Sigmoid colon (tissue), 7 donors: ENCODE data around the gene ARHGEF37. TPM values are rescaled to one million over a fixed set of nuclear protein-coding genes. Genes with fewer than 3 reads are reported as not detected.

ENCODE experiments used
- DNase-seq: peaks from one replicate; pipeline ENCODE4 v3.0.0-alpha.2; 2019
- H3K27ac ChIP-seq, 4 donors: fragments of 200-600 bp; sonication (generic); one replicate each; pipeline ENCODE4 v1.5.1; 2016 to 2019; ENCODE audit warnings: mild to moderate bottlenecking in 1 of 4
- H3K27me3 ChIP-seq, 3 donors: fragments of 200-600 bp; sonication (generic); one replicate each; pipeline ENCODE4 v1.5.1; 2019; ENCODE audit warnings: mild to moderate bottlenecking in 1 of 3
- H3K36me3 ChIP-seq, 4 donors: fragments of 200-600 bp; sonication (generic); one replicate each; pipeline ENCODE4 v1.5.1; 2016 to 2019
- H3K4me1 ChIP-seq, 4 donors: fragments of 200-600 bp; sonication (generic); one replicate each; pipeline ENCODE4 v1.5.1; 2017 to 2019
- H3K4me3 ChIP-seq, 4 donors: fragments of 200-600 bp; sonication (generic); one replicate each; pipeline ENCODE4 v1.5.1; 2017 to 2019; ENCODE audit warnings: mild to moderate bottlenecking in 2 of 4, moderate library complexity in 1 of 4
- H3K9me3 ChIP-seq, 4 donors: fragments of 200-600 bp in 3 of 4; sonication (generic) in 3 of 4; one replicate each; pipeline versions ENCODE4 v1.5.1 to v1.6.1; 2013 to 2019
- EP300 ChIP-seq, 4 donors: sonication (generic); formaldehyde crosslinking; IDR thresholded peaks; one replicate each; pipeline ENCODE4 v1.6.1; 2017; ENCODE audit warnings: antibody characterized with exemption in 4 of 4
- POLR2A ChIP-seq, 2 donors: fragments of 450-650 bp; IDR thresholded peaks; one replicate each; pipeline ENCODE4 v1.6.1; 2016; ENCODE audit warnings: antibody characterized with exemption in 2 of 2, mild to moderate bottlenecking in 2 of 2, moderate library complexity in 2 of 2
- POLR2AphosphoS5 ChIP-seq, 4 donors: sonication (generic); formaldehyde crosslinking; IDR thresholded peaks; one replicate each; pipeline ENCODE4 v1.6.1; 2017; ENCODE audit warnings: antibody characterized with exemption in 4 of 4
- WGBS, 2 donors: extraction: QIAGEN DNeasy Blood & Tissue Kit; methylation state at CpG; one replicate each; pipeline ENCODE4 v1.1.7; 2013; 5-methylcytosine and 5-hydroxymethylcytosine counted together
- intact Hi-C: fragments of 100-400 bp; cut with DNase I; formaldehyde crosslinking; loops from one replicate; pipeline ENCODE4 v1.15.1; 2023
- polyA plus RNA-seq, 3 donors: library from polyadenylated mRNA; stranded (reverse); fragments of 200-250 nt; gene quantifications; one replicate each; pipeline ENCODE4 v1.2.3, GENCODE V29; 2013
- total RNA-seq, 4 donors: library from RNA; depleted of rRNA; stranded (reverse); fragments of >200 nt; gene quantifications; one replicate each; pipeline ENCODE4 v1.1.0, GENCODE V29; 2016
- TF ChIP-seq, protein P1 (sequence below), 4 experiments: fragments of 450-650 bp in 3 of 4; fragments of 200-600 bp in 1 of 4; IDR thresholded peaks; one replicate each; pipeline ENCODE4 v1.5.1; 2016 to 2019; ENCODE audit warnings: antibody characterized with exemption in 4 of 4, mild to moderate bottlenecking in 3 of 4, moderate library complexity in 2 of 4
- donor health status: healthy with polysubstance abuse.
- donor health status: Bipolar disorder and iron deficiency.
- donor health status: healthy.

The ARHGEF37 gene
- total and polyA plus RNA-seq, 7 donors, result 4.8 to 51.0 (median 23.5) TPM

DNA sequence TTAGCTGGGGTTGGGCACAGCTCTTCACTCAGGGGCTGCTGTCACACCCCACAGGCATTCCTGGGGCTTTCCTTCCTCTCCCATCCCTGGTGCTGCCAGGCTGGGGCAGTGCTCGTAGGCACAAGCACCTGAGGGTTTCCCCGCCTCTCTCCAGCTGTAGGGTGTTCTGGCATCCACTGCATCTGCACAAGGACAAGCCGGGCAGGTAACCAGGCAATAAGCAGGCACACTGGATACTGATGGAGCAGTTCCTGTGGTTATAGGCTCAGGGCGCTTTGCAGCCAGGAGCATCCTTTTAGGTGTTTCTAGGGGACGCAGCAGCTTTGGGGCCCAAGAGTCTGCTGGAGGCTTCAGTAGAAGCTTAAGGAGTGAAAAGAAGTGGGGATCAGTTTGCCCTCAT, 56.8 kb downstream of the ARHGEF37 start:
- no peak overlapping the region for H3K4me3 ChIP-seq
- H3K27ac ChIP-seq, result peak overlapping the region in 2 of 4 donors; percentile 85 to 89
- no peaks in the 10 kb centered on the region for H3K9me3 ChIP-seq
- no peaks in the 10 kb centered on the region for H3K27me3 ChIP-seq
- H3K36me3 ChIP-seq, result peaks cover 0 to under 1% (median 0%) of the 10 kb centered on the region in 4 donors
- TF ChIP-seq POLR2AphosphoS5 (IDR thresholded peaks at IDR 0.05), result no peak
- TF ChIP-seq, protein P1, sequence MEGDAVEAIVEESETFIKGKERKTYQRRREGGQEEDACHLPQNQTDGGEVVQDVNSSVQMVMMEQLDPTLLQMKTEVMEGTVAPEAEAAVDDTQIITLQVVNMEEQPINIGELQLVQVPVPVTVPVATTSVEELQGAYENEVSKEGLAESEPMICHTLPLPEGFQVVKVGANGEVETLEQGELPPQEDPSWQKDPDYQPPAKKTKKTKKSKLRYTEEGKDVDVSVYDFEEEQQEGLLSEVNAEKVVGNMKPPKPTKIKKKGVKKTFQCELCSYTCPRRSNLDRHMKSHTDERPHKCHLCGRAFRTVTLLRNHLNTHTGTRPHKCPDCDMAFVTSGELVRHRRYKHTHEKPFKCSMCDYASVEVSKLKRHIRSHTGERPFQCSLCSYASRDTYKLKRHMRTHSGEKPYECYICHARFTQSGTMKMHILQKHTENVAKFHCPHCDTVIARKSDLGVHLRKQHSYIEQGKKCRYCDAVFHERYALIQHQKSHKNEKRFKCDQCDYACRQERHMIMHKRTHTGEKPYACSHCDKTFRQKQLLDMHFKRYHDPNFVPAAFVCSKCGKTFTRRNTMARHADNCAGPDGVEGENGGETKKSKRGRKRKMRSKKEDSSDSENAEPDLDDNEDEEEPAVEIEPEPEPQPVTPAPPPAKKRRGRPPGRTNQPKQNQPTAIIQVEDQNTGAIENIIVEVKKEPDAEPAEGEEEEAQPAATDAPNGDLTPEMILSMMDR (IDR thresholded peaks at IDR 0.05), result no peak
- no peak for TF ChIP-seq EP300 (IDR thresholded peaks at IDR 0.05)
- no peak for TF ChIP-seq POLR2A (IDR thresholded peaks at IDR 0.05)
- intact Hi-C loops, result loop anchor here (2.0 kb wide), 1 partner anchor 353 kb away; no protein-coding TSS in a partner anchor
- DNase-seq, result peak; percentile 45
- WGBS, 2 donors, result 85 to 90% methylated on average over 5 of the region's 5 CpGs
- H3K4me1 ChIP-seq, result peaks cover 0 to 31% (median 22%) of the 10 kb centered on the region in 4 donors

DNA sequence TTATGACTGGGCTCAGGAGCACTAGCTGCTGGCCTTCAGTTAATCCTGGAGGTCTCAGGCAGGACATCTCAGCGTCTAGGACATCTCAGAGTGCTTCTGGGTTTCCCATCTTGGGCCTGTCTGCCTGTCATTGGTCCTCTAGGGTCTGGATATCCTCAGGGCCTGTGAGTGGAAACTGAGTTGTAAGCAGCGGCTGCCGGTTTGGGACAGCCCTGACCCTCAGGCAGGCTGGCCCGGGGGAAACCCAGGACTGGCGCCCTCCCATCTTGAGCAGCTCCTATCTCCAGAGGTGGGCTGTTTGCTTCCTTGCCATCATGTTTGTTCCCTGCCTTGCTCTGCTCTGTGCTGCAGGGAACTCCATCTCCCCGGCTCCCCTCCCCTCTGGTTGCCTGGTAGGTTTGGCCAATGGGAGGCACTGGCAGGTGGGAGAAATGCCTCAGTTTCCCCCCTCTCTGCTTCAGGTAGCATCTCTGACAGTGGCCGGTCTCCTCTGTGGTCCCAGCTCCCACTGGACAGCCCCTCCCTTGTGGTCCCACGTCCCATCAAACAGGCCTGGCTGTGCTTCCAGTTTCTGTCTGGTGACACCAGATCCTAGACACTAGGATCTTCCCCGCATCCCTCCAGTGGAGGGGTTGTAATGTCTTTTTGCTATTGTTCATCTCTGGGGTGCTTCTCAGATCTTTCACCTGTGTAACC, 57.4 kb downstream of the ARHGEF37 start:
- Histone ChIP-seq H3K4me1 (peaks cover 0 to 31% (median 22%) of the 10 kb centered on the region in 4 donors), H3K36me3 (no peaks in the 10 kb centered on the region), H3K27ac (peak overlapping the region in 3 of 4 donors; percentile 78 to 89 (median 85)), H3K27me3 (no peaks in the 10 kb centered on the region), H3K9me3 (no peaks in the 10 kb centered on the region), H3K4me3 (no peak overlapping the region)
- TF ChIP-seq, protein P1 (IDR thresholded peaks at IDR 0.05), result no peak
- no peak for TF ChIP-seq EP300 (IDR thresholded peaks at IDR 0.05)
- no peak for TF ChIP-seq POLR2A (IDR thresholded peaks at IDR 0.05)
- no peak for TF ChIP-seq POLR2AphosphoS5 (IDR thresholded peaks at IDR 0.05)
- DNase-seq, result peak; percentile 56
- intact Hi-C loops, result loop anchor here (2.0 kb wide), 1 partner anchor 352 kb away; no protein-coding TSS in a partner anchor
- 92 to 95% methylated on average over 9 of the region's 9 CpGs for WGBS, 2 donors

- no peaks in the 10 kb centered on the region for H3K9me3 ChIP-seq
- peak overlapping the region in 3 of 4 donors; percentile 78 to 89 (median 85) for H3K27ac ChIP-seq
- peak; percentile 63 for DNase-seq
- no peak overlapping the region for H3K4me3 ChIP-seq
- H3K4me1 ChIP-seq, result peaks cover 0 to 31% (median 22%) of the 10 kb centered on the region in 4 donors
- H3K27me3 ChIP-seq, result no peaks in the 10 kb centered on the region
- intact Hi-C loops, result loop anchor here (2.0 kb wide), 1 partner anchor 351 kb away; no protein-coding TSS in a partner anchor
- TF ChIP-seq POLR2AphosphoS5 (IDR thresholded peaks at IDR 0.05), result peak in 1 of 4 donors; percentile 11
- TF ChIP-seq EP300 (IDR thresholded peaks at IDR 0.05), result no peak
- no peaks in the 10 kb centered on the region for H3K36me3 ChIP-seq
Measured at GRCh38 chr5:149639737-149640136, 58.4 kb downstream of the ARHGEF37 start.

GRCh38 chr5:149640350-149640999, 59.2 kb downstream of the ARHGEF37 start:
- no peaks in the 10 kb centered on the region for H3K36me3 ChIP-seq
- WGBS, 2 donors, result 51 to 67% methylated on average over 7 of the region's 7 CpGs
- TF ChIP-seq, protein P1 (IDR thresholded peaks at IDR 0.05), result no peak
- no peak for TF ChIP-seq POLR2A (IDR thresholded peaks at IDR 0.05)
- no peak for TF ChIP-seq POLR2AphosphoS5 (IDR thresholded peaks at IDR 0.05)
- TF ChIP-seq EP300 (IDR thresholded peaks at IDR 0.05), result no peak
- no peaks in the 10 kb centered on the region for H3K9me3 ChIP-seq
- H3K27ac ChIP-seq, result peak overlapping the region; percentile 11 to 89 (median 82)
- DNase-seq, result peak; percentile 66
- H3K4me3 ChIP-seq, result peak overlapping the region in 2 of 4 donors; percentile 36 to 39
- no peaks in the 10 kb centered on the region for H3K27me3 ChIP-seq
- intact Hi-C loops, result no loop called here
- H3K4me1 ChIP-seq, result peaks cover 0 to 31% (median 22%) of the 10 kb centered on the region in 4 donors

DNA sequence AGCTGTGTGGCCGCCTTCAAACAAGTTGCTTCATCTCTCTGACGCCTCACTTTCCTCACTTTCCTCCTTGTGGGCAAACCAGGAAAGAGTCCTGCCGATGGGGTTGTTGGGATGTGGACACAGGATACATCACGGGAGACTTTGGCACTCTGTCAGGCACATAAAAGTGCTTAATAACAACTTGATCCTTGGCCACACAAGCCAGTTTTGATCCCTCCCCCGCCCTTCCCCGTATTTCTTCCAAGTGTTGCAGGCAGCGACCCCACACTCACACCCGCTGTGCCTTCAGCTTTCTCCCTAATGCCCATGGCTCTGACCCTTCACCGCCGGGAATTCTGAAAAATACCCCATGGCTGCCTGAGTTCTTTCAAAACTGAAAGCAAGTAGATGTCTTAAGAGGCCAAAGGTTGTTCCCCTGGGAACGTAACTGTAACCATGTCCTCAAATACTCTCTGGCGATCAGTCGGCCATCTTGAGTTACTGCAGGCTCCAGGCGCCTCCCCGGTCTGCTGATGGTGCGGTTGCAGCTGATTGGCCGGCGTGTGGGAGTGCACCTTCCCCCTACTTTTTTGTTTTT, 59.8 kb downstream of the ARHGEF37 start:
- DNase-seq, result peak; percentile 90
- H3K27ac ChIP-seq, result peak overlapping the region in 3 of 4 donors; percentile 78 to 89 (median 85)
- WGBS, 2 donors, result 12 to 59% methylated on average over 18 of the region's 18 CpGs

More for the DNA sequence above, 59.8 kb downstream of the ARHGEF37 start:
- H3K9me3 ChIP-seq, result no peaks in the 10 kb centered on the region
- H3K36me3 ChIP-seq, result no peaks in the 10 kb centered on the region
- H3K27me3 ChIP-seq, result no peaks in the 10 kb centered on the region
- intact Hi-C loops, result no loop called here
- peaks cover 0 to 31% (median 22%) of the 10 kb centered on the region in 4 donors for H3K4me1 ChIP-seq
- peak overlapping the region; percentile 7 to 39 (median 30) for H3K4me3 ChIP-seq
- TF ChIP-seq POLR2AphosphoS5 (IDR thresholded peaks at IDR 0.05) (peak; percentile 29 to 73 (median 54)), POLR2A (IDR thresholded peaks at IDR 0.05) (no peak), EP300 (IDR thresholded peaks at IDR 0.05) (peak in 3 of 4 donors; percentile 7 to 66 (median 14))
- TF ChIP-seq, protein P1 (IDR thresholded peaks at IDR 0.05), result peak in 3 of 4 experiments; percentile 7 to 26 (median 15)
